Measurements from ENCODE around the gene CALB2. TPM values are rescaled to one million over a fixed set of nuclear protein-coding genes. Genes with fewer than 3 reads are reported as not detected.

Gene CALB2
- total and polyA plus RNA-seq, 2 of the 8 experiments (the other 6 are each of a cell fraction or from before 2014, with no cell fraction given) = 1.9 to 2.6 TPM

- TF ChIP-seq RXRA (IDR thresholded peaks at IDR 0.05; ENCODE audit: insufficient read depth, low read depth, low read length) = no peak
- no peak for TF ChIP-seq SIX5 (IDR thresholded peaks at IDR 0.05; ENCODE audit: low read depth, low read length)
- TF ChIP-seq ASH2L (IDR thresholded peaks at IDR 0.05; ENCODE audit: low read length) = no peak
- TF ChIP-seq EZH2 (IDR thresholded peaks at IDR 0.05; ENCODE audit: low read depth, low read length, severe bottlenecking) = no peak
- TF ChIP-seq GTF2F1 (IDR thresholded peaks at IDR 0.05; ENCODE audit: borderline replicate concordance, low read depth, low read length) = no peak
- TF ChIP-seq JUND (IDR thresholded peaks at IDR 0.05; ENCODE audit: low read length) = no peak
- no peak for TF ChIP-seq SP1 (IDR thresholded peaks at IDR 0.05; ENCODE audit: low read depth, low read length)
- no peak for TF ChIP-seq RNF2 (IDR thresholded peaks at IDR 0.05; ENCODE audit: borderline replicate concordance, low read depth, low read length, missing control alignments, poor library complexity, severe bottlenecking)
Measured at GRCh38 chr16:71384073-71384724, 25.7 kb downstream of the CALB2 start (continued).

Measured in H1 (cell line).